ENCODE results near the gene NR3C1. TPM values are rescaled to one million over a fixed set of nuclear protein-coding genes. Genes with fewer than 3 reads are reported as not detected.

Gene NR3C1
- total RNA-seq, 4 donors from 2014 or later = 55.1 to 134 (median 87.3) TPM

DNA sequence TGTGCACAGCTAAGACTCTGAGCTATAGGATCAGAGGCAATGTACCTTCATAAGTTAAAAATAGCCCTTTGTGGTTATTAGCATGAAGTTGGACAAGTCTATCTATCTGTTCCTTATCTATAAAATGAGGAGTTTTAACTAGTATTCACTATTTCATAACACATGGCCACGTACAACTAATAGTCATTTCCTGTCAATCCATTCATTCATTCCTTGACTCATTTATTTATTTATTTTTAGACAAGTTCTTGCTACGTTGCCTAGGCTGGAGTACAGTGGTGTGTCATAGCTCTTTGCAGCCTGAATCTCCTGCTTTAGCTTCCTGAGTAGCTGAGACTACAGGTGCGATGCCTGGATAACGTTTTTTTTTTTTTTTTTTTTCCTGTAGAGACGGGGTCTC is 92.1 kb downstream of the NR3C1 start:
- Histone ChIP-seq H3K4me3 (no peak overlapping the region), H3K9me3 (no peaks in the 10 kb centered on the region), H3K4me1 (peaks cover 0 to 6% of the 10 kb centered on the region in 2 donors), H3K27me3 (no peaks in the 10 kb centered on the region), H3K36me3 (no peaks in the 10 kb centered on the region), H3K27ac (no peak overlapping the region)
- intact Hi-C loops (cut with DNase I; ENCODE audit: low total_unique reads) = no loop called here
- no peak for TF ChIP-seq POLR2A (IDR thresholded peaks at IDR 0.05)
- TF ChIP-seq, protein P1, sequence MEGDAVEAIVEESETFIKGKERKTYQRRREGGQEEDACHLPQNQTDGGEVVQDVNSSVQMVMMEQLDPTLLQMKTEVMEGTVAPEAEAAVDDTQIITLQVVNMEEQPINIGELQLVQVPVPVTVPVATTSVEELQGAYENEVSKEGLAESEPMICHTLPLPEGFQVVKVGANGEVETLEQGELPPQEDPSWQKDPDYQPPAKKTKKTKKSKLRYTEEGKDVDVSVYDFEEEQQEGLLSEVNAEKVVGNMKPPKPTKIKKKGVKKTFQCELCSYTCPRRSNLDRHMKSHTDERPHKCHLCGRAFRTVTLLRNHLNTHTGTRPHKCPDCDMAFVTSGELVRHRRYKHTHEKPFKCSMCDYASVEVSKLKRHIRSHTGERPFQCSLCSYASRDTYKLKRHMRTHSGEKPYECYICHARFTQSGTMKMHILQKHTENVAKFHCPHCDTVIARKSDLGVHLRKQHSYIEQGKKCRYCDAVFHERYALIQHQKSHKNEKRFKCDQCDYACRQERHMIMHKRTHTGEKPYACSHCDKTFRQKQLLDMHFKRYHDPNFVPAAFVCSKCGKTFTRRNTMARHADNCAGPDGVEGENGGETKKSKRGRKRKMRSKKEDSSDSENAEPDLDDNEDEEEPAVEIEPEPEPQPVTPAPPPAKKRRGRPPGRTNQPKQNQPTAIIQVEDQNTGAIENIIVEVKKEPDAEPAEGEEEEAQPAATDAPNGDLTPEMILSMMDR (IDR thresholded peaks at IDR 0.05) = no peak
- DNase-seq = no peak

DNA sequence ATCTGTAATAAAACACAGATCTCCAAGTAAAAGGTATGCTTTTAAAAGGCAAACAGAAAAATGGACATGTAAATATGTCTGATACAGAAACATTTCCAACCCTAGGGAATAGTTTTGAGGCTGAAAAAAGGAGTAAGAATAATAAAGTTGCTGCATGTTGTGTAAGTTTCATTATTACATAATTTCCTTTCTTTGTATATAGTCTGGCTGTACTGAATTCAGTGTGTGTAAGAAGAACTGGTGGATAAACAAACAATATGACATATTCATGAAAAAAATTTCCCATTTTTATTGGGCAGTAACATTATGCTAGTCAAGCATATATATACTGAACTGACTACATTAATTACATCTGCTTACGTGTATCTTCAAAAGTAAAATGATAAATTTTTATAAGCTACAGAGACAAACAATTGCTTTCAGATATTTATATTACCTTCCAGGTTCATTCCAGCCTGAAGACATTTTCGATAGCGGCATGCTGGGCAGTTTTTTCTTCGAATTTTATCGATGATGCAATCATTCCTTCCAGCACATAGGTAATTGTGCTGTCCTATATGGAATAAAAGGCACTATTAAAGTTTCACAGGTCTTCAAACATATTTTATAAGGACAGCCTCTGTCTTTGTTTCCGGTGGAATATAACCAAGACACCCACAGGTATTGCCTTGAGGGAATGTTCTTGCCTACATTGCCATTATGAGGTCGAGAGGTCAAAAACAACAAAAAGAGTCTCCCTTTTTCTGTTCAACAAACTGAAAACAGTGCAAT is 93.6 kb downstream of the NR3C1 start:
- H3K36me3 ChIP-seq = no peaks in the 10 kb centered on the region

DNA sequence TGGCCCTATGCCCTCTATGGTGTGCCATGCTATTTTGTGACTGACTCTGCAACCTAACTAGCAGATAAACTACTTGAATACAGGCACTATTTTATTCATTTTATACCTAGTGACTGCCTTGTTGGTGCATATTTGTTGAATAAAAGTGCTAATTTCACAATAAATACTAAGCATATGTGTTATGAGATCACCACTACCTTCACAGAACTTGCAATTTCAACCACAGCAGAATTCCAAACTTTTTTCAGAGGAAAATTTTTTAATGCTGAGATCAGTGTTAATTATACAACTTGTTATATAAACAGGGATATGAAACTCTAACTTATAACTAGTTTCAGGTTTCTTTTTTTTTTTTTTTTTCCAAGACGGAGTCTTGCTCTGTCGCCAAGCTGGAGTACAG is 94.8 kb downstream of the NR3C1 start:
- H3K27me3 ChIP-seq = no peaks in the 10 kb centered on the region
- DNase-seq = no peak
- no peaks in the 10 kb centered on the region for H3K9me3 ChIP-seq
- H3K27ac ChIP-seq = no peak overlapping the region
- intact Hi-C loops (cut with DNase I; ENCODE audit: low total_unique reads) = no loop called here
- no peaks in the 10 kb centered on the region for H3K4me1 ChIP-seq
- no peaks in the 10 kb centered on the region for H3K36me3 ChIP-seq
- no peak for TF ChIP-seq POLR2A (IDR thresholded peaks at IDR 0.05)
- TF ChIP-seq, protein P1 (IDR thresholded peaks at IDR 0.05) = no peak
- no peak overlapping the region for H3K4me3 ChIP-seq

More for the DNA sequence above, 93.6 kb downstream of the NR3C1 start:
- no peak overlapping the region for H3K4me3 ChIP-seq
- no peaks in the 10 kb centered on the region for H3K9me3 ChIP-seq
- H3K4me1 ChIP-seq = no peaks in the 10 kb centered on the region
- TF ChIP-seq, protein P1 (IDR thresholded peaks at IDR 0.05) = no peak
- TF ChIP-seq POLR2A (IDR thresholded peaks at IDR 0.05) = no peak
- no peak overlapping the region for H3K27ac ChIP-seq
- intact Hi-C loops (cut with DNase I; ENCODE audit: low total_unique reads) = no loop called here
- no peaks in the 10 kb centered on the region for H3K27me3 ChIP-seq
- DNase-seq = no peak

DNA sequence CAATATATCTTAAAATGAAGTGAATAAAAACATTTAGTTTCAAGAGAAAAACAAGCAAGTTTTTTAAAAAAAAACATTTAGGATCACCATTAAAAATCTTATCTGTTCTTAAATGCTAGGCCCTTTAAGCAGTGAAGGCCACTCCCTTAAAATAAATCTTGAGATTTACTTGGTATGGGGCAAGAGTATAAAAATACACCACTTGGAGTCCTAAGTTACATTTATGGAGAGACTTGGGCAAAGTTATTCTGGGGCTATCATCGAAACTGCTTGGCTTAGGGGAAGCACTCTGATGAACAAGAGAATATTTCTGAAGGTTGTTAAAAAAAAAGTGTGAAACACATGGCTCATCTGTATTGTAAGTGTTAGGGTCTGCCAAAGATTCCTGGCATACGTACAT is 97.4 kb downstream of the NR3C1 start:
- Histone ChIP-seq H3K27ac (no peak overlapping the region), H3K9me3 (no peaks in the 10 kb centered on the region), H3K27me3 (no peaks in the 10 kb centered on the region), H3K4me1 (no peaks in the 10 kb centered on the region), H3K4me3 (no peak overlapping the region), H3K36me3 (no peaks in the 10 kb centered on the region)
- intact Hi-C loops (cut with DNase I; ENCODE audit: low total_unique reads) = no loop called here
- no peak for TF ChIP-seq POLR2A (IDR thresholded peaks at IDR 0.05)
- no peak for DNase-seq

DNA sequence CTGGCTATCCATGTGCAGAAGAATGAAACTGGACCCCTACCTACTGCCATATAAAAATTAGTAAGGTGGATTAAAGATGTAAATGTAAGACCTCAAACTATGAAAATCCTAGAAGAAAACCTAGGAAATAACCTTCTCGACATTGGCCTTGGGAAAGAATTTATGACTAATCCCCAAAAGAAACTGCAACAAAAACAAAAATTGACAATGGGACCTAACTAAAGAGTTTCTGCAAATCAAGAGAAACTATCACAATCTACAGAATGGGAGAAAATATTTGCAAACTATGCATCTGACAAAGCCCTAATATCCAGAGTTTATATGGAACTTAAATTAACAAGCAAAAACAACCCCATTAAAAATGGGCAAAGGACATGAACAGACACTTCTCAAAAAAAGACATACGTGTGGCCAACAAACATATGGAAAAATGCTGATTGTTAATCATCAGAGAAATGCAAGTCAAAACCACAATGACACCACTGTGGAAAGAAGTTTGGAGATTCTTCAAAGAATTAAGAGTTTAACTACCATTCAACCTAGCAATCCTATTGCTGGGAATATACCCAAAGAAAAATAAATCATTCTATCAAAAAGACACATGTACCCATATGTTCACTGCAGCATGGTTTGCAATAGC is 98.5 kb downstream of the NR3C1 start:
- DNase-seq = no peak
- Histone ChIP-seq H3K4me1 (no peaks in the 10 kb centered on the region), H3K27me3 (no peaks in the 10 kb centered on the region), H3K4me3 (no peak overlapping the region), H3K36me3 (no peaks in the 10 kb centered on the region), H3K9me3 (no peaks in the 10 kb centered on the region), H3K27ac (no peak overlapping the region)
- intact Hi-C loops (cut with DNase I; ENCODE audit: low total_unique reads) = no loop called here
- no peak for TF ChIP-seq POLR2A (IDR thresholded peaks at IDR 0.05)
- TF ChIP-seq, protein P1 (IDR thresholded peaks at IDR 0.05) = no peak

All from uterus (tissue), 4 donors.